Vagina (tissue), 2 donors: Measurements from ENCODE around the gene RBM26. TPM values are rescaled to one million over a fixed set of nuclear protein-coding genes. Genes with fewer than 3 reads are reported as not detected.

Experiments
- DNase-seq, 2 donors: peaks; one replicate each; pipeline ENCODE4 v3.0.0-alpha.2; 2017; ENCODE audit errors: extremely low spot score in 2 of 2
- H3K27ac ChIP-seq: fragments of 200-600 bp; sonication (generic); one replicate; pipeline ENCODE4 v1.5.1; 2019
- H3K27me3 ChIP-seq: fragments of 200-600 bp; sonication (generic); one replicate; pipeline ENCODE4 v1.5.1; 2019
- H3K36me3 ChIP-seq, 2 donors: fragments of 200-600 bp; sonication (generic); one replicate each; pipeline ENCODE4 v1.5.1; 2017 to 2019
- H3K4me1 ChIP-seq: fragments of 200-600 bp; sonication (generic); one replicate; pipeline ENCODE4 v1.5.1; 2019
- H3K4me3 ChIP-seq, 2 donors: fragments of 200-600 bp; sonication (generic); 1 replicate in 1 of 2; 2 replicates in 1 of 2; pipeline ENCODE4 v1.5.1; 2016 to 2019
- H3K9me3 ChIP-seq: fragments of 200-600 bp; sonication (generic); one replicate; pipeline ENCODE4 v1.5.1; 2019
- CTCF ChIP-seq, 3 experiments: fragments of 450-650 bp in 2 of 3; fragments of 200-600 bp in 1 of 3; sonication (generic) in 1 of 3; IDR thresholded peaks; one replicate each; pipeline ENCODE4 v1.5.1; 2017 to 2019; ENCODE audit warnings: antibody characterized with exemption in 3 of 3, mild to moderate bottlenecking in 2 of 3, moderate library complexity in 2 of 3
- POLR2A ChIP-seq, 2 donors: fragments of 450-650 bp; IDR thresholded peaks; one replicate each; pipeline ENCODE4 v1.6.1; 2017; ENCODE audit warnings: antibody characterized with exemption in 2 of 2, mild to moderate bottlenecking in 2 of 2, moderate library complexity in 2 of 2
- POLR2AphosphoS5 ChIP-seq, 2 donors: sonication (generic); formaldehyde crosslinking; IDR thresholded peaks; one replicate each; pipeline ENCODE4 v1.9.0; 2017; ENCODE audit warnings: antibody characterized with exemption in 2 of 2, mild to moderate bottlenecking in 2 of 2, low read depth in 1 of 2; ENCODE audit not compliant: insufficient read depth in 1 of 2
- intact Hi-C: fragments of 100-400 bp; cut with DNase I; formaldehyde crosslinking; loops from one replicate; pipeline ENCODE4 v1.15.1; 2023
- total RNA-seq: library from RNA; depleted of rRNA; stranded (reverse); fragments of >200 nt; gene quantifications from one replicate; pipeline ENCODE4 v1.2.3, GENCODE V29; 2016

Gene RBM26
- total RNA-seq, 1 donor from 2014 or later = 29.0 TPM

GRCh38 chr13:79413521-79413920, 7.5 kb upstream of the RBM26 start:
- Histone ChIP-seq H3K36me3 (no peaks in the 10 kb centered on the region), H3K27me3 (no peaks in the 10 kb centered on the region), H3K4me1 (no peaks in the 10 kb centered on the region), H3K27ac (no peak overlapping the region), H3K9me3 (no peaks in the 10 kb centered on the region), H3K4me3 (no peak overlapping the region)
- no peak for TF ChIP-seq POLR2A (IDR thresholded peaks at IDR 0.05)
- TF ChIP-seq CTCF (IDR thresholded peaks at IDR 0.05) = no peak
- TF ChIP-seq POLR2AphosphoS5 (IDR thresholded peaks at IDR 0.05; ENCODE audit: insufficient read depth in 1 of 2, low read depth in 1 of 2) = no peak
- intact Hi-C loops = no loop called here
- no peak for DNase-seq

GRCh38 chr13:79409828-79410227, 3.8 kb upstream of the RBM26 start:
- TF ChIP-seq POLR2A (IDR thresholded peaks at IDR 0.05) (no peak), CTCF (IDR thresholded peaks at IDR 0.05) (no peak), POLR2AphosphoS5 (IDR thresholded peaks at IDR 0.05; ENCODE audit: insufficient read depth in 1 of 2, low read depth in 1 of 2) (no peak)
- intact Hi-C loops = no loop called here
- Histone ChIP-seq H3K27me3 (no peaks in the 10 kb centered on the region), H3K4me1 (peaks cover 11% of the 10 kb centered on the region), H3K27ac (no peak overlapping the region), H3K9me3 (no peaks in the 10 kb centered on the region), H3K36me3 (no peaks in the 10 kb centered on the region), H3K4me3 (no peak overlapping the region)
- DNase-seq = no peak

GRCh38 chr13:79407349-79407979, 1.4 kb upstream of the RBM26 start:
- intact Hi-C loops = no loop called here
- Histone ChIP-seq H3K9me3 (no peaks in the 10 kb centered on the region), H3K4me3 (no peak overlapping the region), H3K4me1 (peaks cover 34% of the 10 kb centered on the region), H3K36me3 (no peaks in the 10 kb centered on the region), H3K27me3 (no peaks in the 10 kb centered on the region), H3K27ac (no peak overlapping the region)
- DNase-seq = no peak
- no peak for TF ChIP-seq POLR2AphosphoS5 (IDR thresholded peaks at IDR 0.05; ENCODE audit: insufficient read depth in 1 of 2, low read depth in 1 of 2)
- TF ChIP-seq CTCF (IDR thresholded peaks at IDR 0.05) = no peak
- TF ChIP-seq POLR2A (IDR thresholded peaks at IDR 0.05) = no peak

GRCh38 chr13:79406597-79406908, 498 bp upstream of the RBM26 start:
- H3K4me1 ChIP-seq = peaks cover 44% of the 10 kb centered on the region
- H3K36me3 ChIP-seq = no peaks in the 10 kb centered on the region
- peak overlapping the region; percentile 95 to 97 for H3K4me3 ChIP-seq
- no peak for TF ChIP-seq CTCF (IDR thresholded peaks at IDR 0.05)
- no peak for TF ChIP-seq POLR2A (IDR thresholded peaks at IDR 0.05)
- no peak for TF ChIP-seq POLR2AphosphoS5 (IDR thresholded peaks at IDR 0.05; ENCODE audit: insufficient read depth in 1 of 2, low read depth in 1 of 2)
- intact Hi-C loops = no loop called here
- no peaks in the 10 kb centered on the region for H3K9me3 ChIP-seq
- no peak for DNase-seq
- H3K27me3 ChIP-seq = no peaks in the 10 kb centered on the region
- H3K27ac ChIP-seq = peak overlapping the region; percentile 98

- Histone ChIP-seq H3K4me3 (peak overlapping the region; percentile 95 to 97), H3K27me3 (no peaks in the 10 kb centered on the region), H3K9me3 (no peaks in the 10 kb centered on the region), H3K27ac (peak overlapping the region; percentile 98), H3K36me3 (no peaks in the 10 kb centered on the region), H3K4me1 (peaks cover 53% of the 10 kb centered on the region)
- no peak for DNase-seq
- intact Hi-C loops = no loop called here
- TF ChIP-seq POLR2AphosphoS5 (IDR thresholded peaks at IDR 0.05; ENCODE audit: insufficient read depth in 1 of 2, low read depth in 1 of 2) (no peak), POLR2A (IDR thresholded peaks at IDR 0.05) (no peak), CTCF (IDR thresholded peaks at IDR 0.05) (no peak)
These were observed 589 bp downstream of the RBM26 start for GRCh38 chr13:79405501-79405830.
